GM12878 (cell line): ENCODE measurements around the gene AKAP13. TPM values are rescaled to one million over a fixed set of nuclear protein-coding genes. Genes with fewer than 3 reads are reported as not detected.

Experiments used
- ASH2L ChIP-seq: fragments of 300-600, 200-600 bp; sonication (generic); IDR thresholded peaks from 2 replicates; pipeline ENCODE4 v1.6.1; 2017; ENCODE audit warnings: low read depth, mild to moderate bottlenecking, borderline replicate concordance
- ATF2 ChIP-seq: IDR thresholded peaks from 2 replicates; pipeline ENCODE4 v1.6.1; 2012; ENCODE audit warnings: low read length, inconsistent platforms
- BMI1 ChIP-seq: fragments of 450-650 bp; IDR thresholded peaks from 2 replicates; pipeline ENCODE4 v1.6.1; 2016; ENCODE audit warnings: mild to moderate bottlenecking, moderate library complexity, borderline replicate concordance
- BRCA1 ChIP-seq: IDR thresholded peaks from 2 replicates; pipeline ENCODE4 v1.6.1; 2011; ENCODE audit warnings: low read depth, low read length, improper control_type of control experiment
- CEBPB ChIP-seq, 2 experiments: fragments of 150-350 bp in 1 of 2; IDR thresholded peaks; 2 replicates each; pipeline ENCODE4 v1.6.1; 2012 to 2014; ENCODE audit warnings: low read depth in 2 of 2, low read length in 2 of 2, borderline replicate concordance in 1 of 2, inconsistent platforms in 1 of 2
- CHD4 ChIP-seq: fragments of 200-600 bp; sonication (generic); IDR thresholded peaks from 2 replicates; pipeline ENCODE4 v1.6.1; 2016; ENCODE audit warnings: mild to moderate bottlenecking
- CREB1 ChIP-seq: IDR thresholded peaks from 2 replicates; pipeline ENCODE4 v1.6.1; 2012; ENCODE audit warnings: low read depth, mild to moderate bottlenecking, inconsistent platforms
- CTCF ChIP-seq, 3 experiments: IDR thresholded peaks in 2 of 3; conservative IDR thresholded peaks in 1 of 3; 2 replicates each; pipeline ENCODE4 v1.5.1; 2011; ENCODE audit warnings: low read depth in 3 of 3, low read length in 3 of 3, mild to moderate bottlenecking in 3 of 3, control low read depth in 2 of 3, moderate library complexity in 2 of 3, inconsistent platforms in 1 of 3, mixed read lengths in 1 of 3; ENCODE audit not compliant: control insufficient read depth in 2 of 3, insufficient read depth in 1 of 3; ENCODE audit errors: extremely low read depth in 1 of 3
- EED ChIP-seq: sonication (generic); IDR thresholded peaks from 2 replicates; pipeline ENCODE4 v1.6.1; 2016; ENCODE audit warnings: antibody characterized with exemption, low read depth
- ESRRA ChIP-seq: IDR thresholded peaks from 2 replicates; pipeline ENCODE4 v1.6.1; 2012; ENCODE audit warnings: mild to moderate bottlenecking, low read length, improper control_type of control experiment
- EZH2 ChIP-seq: IDR thresholded peaks from 2 replicates; pipeline ENCODE4 v1.6.1; 2012; ENCODE audit warnings: low read depth, mild to moderate bottlenecking, control low read depth, inconsistent platforms, low read length, borderline replicate concordance; ENCODE audit not compliant: control insufficient read depth
- FOXM1 ChIP-seq: IDR thresholded peaks from 2 replicates; pipeline ENCODE4 v1.6.1; 2012; ENCODE audit warnings: low read depth, mild to moderate bottlenecking, inconsistent platforms, low read length, moderate library complexity
- IKZF2 ChIP-seq, 2 experiments: fragments of 450-650 bp; IDR thresholded peaks; 2 replicates each; pipeline ENCODE4 v1.6.1; 2017; ENCODE audit warnings: mild to moderate bottlenecking in 2 of 2, moderate library complexity in 2 of 2
- KDM1A ChIP-seq: fragments of 200-600 bp; sonication (generic); IDR thresholded peaks from 2 replicates; pipeline ENCODE4 v1.6.1; 2016; ENCODE audit warnings: borderline replicate concordance
- MTA3 ChIP-seq: IDR thresholded peaks from 2 replicates; pipeline ENCODE4 v1.6.1; 2012; ENCODE audit warnings: low read length, inconsistent platforms, borderline replicate concordance
- MYB ChIP-seq: fragments of 150-350 bp; IDR thresholded peaks from 2 replicates; pipeline ENCODE4 v1.6.1; 2014; ENCODE audit warnings: mild to moderate bottlenecking, low read depth, low read length, borderline replicate concordance
- NFIC ChIP-seq: IDR thresholded peaks from 2 replicates; pipeline ENCODE4 v1.6.1; 2012; ENCODE audit warnings: low read depth, mild to moderate bottlenecking, inconsistent platforms, low read length, moderate library complexity
- NR2F1 ChIP-seq: fragments of 450-650 bp; conservative IDR thresholded peaks from 2 replicates; pipeline ENCODE4 v1.6.1; 2017; ENCODE audit warnings: mild to moderate bottlenecking
- PBX3 ChIP-seq: IDR thresholded peaks from 2 replicates; pipeline ENCODE4 v1.6.1; 2011; ENCODE audit warnings: mild to moderate bottlenecking, low read depth, low read length, moderate library complexity; ENCODE audit not compliant: insufficient replicate concordance
- POLR2AphosphoS2 ChIP-seq: IDR thresholded peaks from 2 replicates; pipeline ENCODE4 v1.6.1; 2011; ENCODE audit warnings: low read depth, mild to moderate bottlenecking, low read length, improper control_type of control experiment, moderate library complexity
- RAD21 ChIP-seq: IDR thresholded peaks from 2 replicates; pipeline ENCODE4 v1.6.1; 2011; ENCODE audit warnings: mild to moderate bottlenecking, low read depth, low read length, moderate library complexity; ENCODE audit not compliant: insufficient read depth
- SMARCA5 ChIP-seq: fragments of 450-650 bp; IDR thresholded peaks from 2 replicates; pipeline ENCODE4 v1.6.1; 2017; ENCODE audit warnings: mild to moderate bottlenecking
- SREBF1 ChIP-seq: IDR thresholded peaks from 2 replicates; pipeline ENCODE4 v1.6.1; 2012; ENCODE audit warnings: mild to moderate bottlenecking, low read length
- TARDBP ChIP-seq: IDR thresholded peaks from 2 replicates; pipeline ENCODE4 v1.6.1; 2016; ENCODE audit warnings: borderline replicate concordance
- TCF3 ChIP-seq: IDR thresholded peaks from 2 replicates; pipeline ENCODE4 v1.6.1; 2012; ENCODE audit warnings: low read depth, mild to moderate bottlenecking, low read length, borderline replicate concordance; ENCODE audit not compliant: insufficient read depth
- polyA plus RNA-seq, 11 experiments: library from polyadenylated mRNA; depleted of rRNA in 4 of 11; unstranded in 6 of 11; stranded (reverse) in 5 of 11; fragments of >200 nt; fragmentation: Nextera tagmentation in 4 of 11; fragmentation: Illumina TruSeq in 1 of 11; extraction: Ambion mirVana in 4 of 11; extraction: Trizol in 1 of 11; gene quantifications; 1 replicate in 1 of 11; 2 replicates in 10 of 11; pipeline versions ENCODE4 v1.2.1 to v1.2.3, GENCODE V29; 2011 to 2016; ENCODE audit warnings: inconsistent platforms in 2 of 11, missing spikeins in 2 of 11, low read depth in 1 of 11
- total RNA-seq, 4 experiments: library from RNA; depleted of rRNA in 3 of 4; stranded (reverse); fragments of >200 nt in 3 of 4; fragmentation: Illumina TruSeq in 1 of 4; extraction: Trizol in 1 of 4; gene quantifications; 2 replicates each; pipeline versions ENCODE4 v1.2.1 to v1.2.3, GENCODE V29; 2013 to 2021

Gene AKAP13
- total and polyA plus RNA-seq, 10 of the 15 experiments (the other 5 are each of a cell fraction or from before 2014, with no cell fraction given), result 14.4 to 74.9 (median 55.1) TPM

- peak; percentile 36; the same call in 1 of the 2 replicates for TF ChIP-seq TCF3
- no peak for TF ChIP-seq SREBF1
- TF ChIP-seq PBX3, result no peak
- no peak for TF ChIP-seq POLR2AphosphoS2
- TF ChIP-seq ASH2L, result no peak
- no peak for TF ChIP-seq BRCA1
- no peak for TF ChIP-seq NR2F1
- no peak for TF ChIP-seq ESRRA
- TF ChIP-seq FOXM1, result peak; percentile 73; the same call in 1 of the 2 replicates
- TF ChIP-seq SMARCA5, result no peak
- TF ChIP-seq CREB1, result no peak
- no peak for TF ChIP-seq EZH2
- TF ChIP-seq CTCF (IDR thresholded peaks at IDR 0.05 in 2 of 3, conservative IDR thresholded peaks at IDR 0.05 in 1 of 3; ENCODE audit: control insufficient read depth in 2 of 3, extremely low read depth in 1 of 3, insufficient read depth in 1 of 3, low read depth in 3 of 3, low read length in 3 of 3), result no peak
- TF ChIP-seq CEBPB (IDR thresholded peaks at IDR 0.05; ENCODE audit: borderline replicate concordance in 1 of 2, low read depth in 2 of 2, low read length in 2 of 2), result no peak
- TF ChIP-seq KDM1A, result no peak
- no peak for TF ChIP-seq IKZF2 (IDR thresholded peaks at IDR 0.05)
- TF ChIP-seq EED, result no peak; the same call in 1 of the 2 replicates
- no peak for TF ChIP-seq BMI1
- no peak for TF ChIP-seq CHD4
- TF ChIP-seq MTA3, result no peak
- peak; percentile 78 for TF ChIP-seq NFIC
- peak; percentile 77 for TF ChIP-seq ATF2
- TF ChIP-seq TARDBP, result no peak
- TF ChIP-seq MYB, result no peak
- no peak for TF ChIP-seq RAD21
Observed at GRCh38 chr15:85582131-85583079, 202.0 kb downstream of the AKAP13 start (continued).
